Subcutaneous abdominal adipose tissue (tissue), 5 donors: ENCODE results near the gene UNC5B.
A peak's percentile ranks its signal among the peaks of the same experiment; 100 is the strongest.

Experiments used
- H3K27ac ChIP-seq: one replicate; pipeline ENCODE4 v1.7.0; 2013; ENCODE audit warnings: low read depth, mild to moderate bottlenecking, inconsistent platforms, low read length, moderate library complexity
- H3K27me3 ChIP-seq, 5 donors: one replicate each; pipeline ENCODE4 v1.7.0; 2013; ENCODE audit warnings: low read length in 5 of 5, inconsistent platforms in 1 of 5; ENCODE audit not compliant: control insufficient read depth in 5 of 5, insufficient read depth in 4 of 5
- H3K36me3 ChIP-seq, 5 donors: one replicate each; pipeline ENCODE4 v1.7.0; 2013; ENCODE audit warnings: low read length in 5 of 5; ENCODE audit not compliant: control insufficient read depth in 5 of 5, insufficient read depth in 5 of 5
- H3K4me1 ChIP-seq, 5 donors: one replicate each; pipeline ENCODE4 v1.7.0; 2013; ENCODE audit warnings: low read length in 5 of 5, mild to moderate bottlenecking in 3 of 5, moderate library complexity in 1 of 5; ENCODE audit not compliant: control insufficient read depth in 5 of 5, insufficient read depth in 5 of 5
- H3K4me3 ChIP-seq, 5 donors: one replicate each; pipeline ENCODE4 v1.7.0; 2013; ENCODE audit warnings: low read length in 5 of 5, low read depth in 1 of 5
- H3K9ac ChIP-seq, 5 donors: one replicate each; pipeline ENCODE4 v1.7.0; 2013; ENCODE audit warnings: low read length in 5 of 5, mild to moderate bottlenecking in 4 of 5, moderate library complexity in 3 of 5
- H3K9me3 ChIP-seq, 5 donors: one replicate each; pipeline ENCODE4 v1.7.0; 2013; ENCODE audit warnings: low read length in 5 of 5; ENCODE audit not compliant: control insufficient read depth in 5 of 5
- donor health status: healthy.
- donor health status: healthy.
- donor health status: healthy.
- donor health status: healthy.
- donor health status: healthy.

UNC5B gene

GRCh38 chr10:71351087-71351486 lies 138.7 kb downstream of the UNC5B start:
- Histone ChIP-seq H3K9ac (no peak overlapping the region), H3K27ac (no peak overlapping the region), H3K9me3 (no peaks in the 10 kb centered on the region), H3K36me3 (peaks cover 0 to 43% (median 4%) of the 10 kb centered on the region in 5 donors), H3K4me3 (no peak overlapping the region), H3K4me1 (peaks cover 0 to 13% (median 4%) of the 10 kb centered on the region in 5 donors), H3K27me3 (no peaks in the 10 kb centered on the region)

- no peaks in the 10 kb centered on the region for H3K9me3 ChIP-seq
- peaks cover 0 to 48% (median 11%) of the 10 kb centered on the region in 5 donors for H3K36me3 ChIP-seq
- peak overlapping the region in 1 of 5 donors; percentile 1 for H3K9ac ChIP-seq
- H3K4me1 ChIP-seq: peaks cover 0 to 13% (median 4%) of the 10 kb centered on the region in 5 donors
- no peak overlapping the region for H3K4me3 ChIP-seq
- H3K27me3 ChIP-seq: no peaks in the 10 kb centered on the region
- no peak overlapping the region for H3K27ac ChIP-seq
These were observed 139.4 kb downstream of the UNC5B start for GRCh38 chr10:71351628-71352319.
